IMR-90 (cell line): ENCODE results near the gene SLC19A1. TPM values are rescaled to one million over a fixed set of nuclear protein-coding genes. Genes with fewer than 3 reads are reported as not detected.

ENCODE experiments used
- ATAC-seq: fragments of 200-7000 bp; cut with Tn5 transposase; 2 replicates; pipeline ENCODE4 v1.9.1; 2020; ENCODE audit warnings: low read depth, mild to moderate bottlenecking, moderate library complexity
- BruUV-seq: library from RNA; stranded (reverse); fragments of 400-500 nt; replicated peaks from 2 replicates; lab custom pipeline; 2021; lab: Mats Ljungman, UMichigan
- CTCF ChIA-PET: fragments of 300-600 bp; formaldehyde crosslinking; extraction: SDS; loops from one replicate; lab custom pipeline; 2021; ENCODE audit warnings: antibody characterized with exemption; lab: Yijun Ruan, JAX
- POLR2A ChIA-PET: fragments of 300-600 bp; sonication (Branson Sonifier 250); formaldehyde crosslinking; loops from one replicate; lab custom pipeline; 2022; ENCODE audit warnings: antibody characterized with exemption; ENCODE audit not compliant: unreplicated experiment; lab: Charles Lee
- DNase-seq: peaks from one replicate; pipeline ENCODE4 v3.0.0; 2013
- H2AFZ ChIP-seq: replicated peaks from 2 replicates; pipeline ENCODE3; 2013; ENCODE audit warnings: low read length, mild to moderate bottlenecking; ENCODE audit not compliant: poor library complexity
- H2AK5ac ChIP-seq: 2 replicates; pipeline ENCODE4 v1.6.1; 2013; ENCODE audit warnings: low read depth, low read length, inconsistent platforms
- H2AK9ac ChIP-seq: replicated peaks from 2 replicates; pipeline ENCODE3; 2013; ENCODE audit warnings: mild to moderate bottlenecking, low read depth, low read length, moderate library complexity; ENCODE audit not compliant: poor library complexity
- H2BK120ac ChIP-seq: 2 replicates; pipeline ENCODE4 v1.6.1; 2013; ENCODE audit warnings: low read depth, low read length, inconsistent platforms
- H2BK15ac ChIP-seq: 3 replicates; pipeline ENCODE4 v1.6.1; 2013; ENCODE audit warnings: low read depth, low read length, inconsistent platforms
- H2BK20ac ChIP-seq: 2 replicates; pipeline ENCODE4 v1.6.1; 2013; ENCODE audit warnings: low read depth, mild to moderate bottlenecking, inconsistent platforms, low read length, moderate library complexity
- H2BK5ac ChIP-seq: 2 replicates; pipeline ENCODE4 v1.6.1; 2013; ENCODE audit warnings: mild to moderate bottlenecking, low read depth, low read length, inconsistent platforms; ENCODE audit not compliant: poor library complexity, severe bottlenecking
- H3K14ac ChIP-seq: replicated peaks from 2 replicates; pipeline ENCODE4 v1.6.1; 2013; ENCODE audit warnings: low read depth, low read length, inconsistent platforms
- H3K18ac ChIP-seq: 2 replicates; pipeline ENCODE4 v1.6.1; 2013; ENCODE audit warnings: low read depth, low read length, control low read depth
- H3K23ac ChIP-seq: 2 replicates; pipeline ENCODE4 v1.6.1; 2013; ENCODE audit warnings: low read depth, low read length, inconsistent platforms
- H3K27ac ChIP-seq: 2 replicates; pipeline ENCODE4 v1.5.1; 2013; ENCODE audit warnings: mild to moderate bottlenecking, control low read depth, low read length; ENCODE audit not compliant: insufficient read depth
- H3K27me3 ChIP-seq: 2 replicates; pipeline ENCODE4 v1.6.1; 2013; ENCODE audit warnings: low read length; ENCODE audit not compliant: control insufficient read depth, insufficient read depth
- H3K36me3 ChIP-seq: 2 replicates; pipeline ENCODE4 v1.6.1; 2013; ENCODE audit warnings: low read length, mixed read lengths; ENCODE audit not compliant: control insufficient read depth, insufficient read depth
- H3K4ac ChIP-seq: 2 replicates; pipeline ENCODE4 v1.6.1; 2013; ENCODE audit warnings: low read depth, low read length, inconsistent platforms
- H3K4me1 ChIP-seq: 2 replicates; pipeline ENCODE4 v1.6.1; 2013; ENCODE audit warnings: low read length, mixed read lengths; ENCODE audit not compliant: control insufficient read depth, insufficient read depth
- H3K4me2 ChIP-seq: 2 replicates; pipeline ENCODE4 v1.6.1; 2013; ENCODE audit warnings: low read depth, mild to moderate bottlenecking, control low read depth, low read length, moderate library complexity
- H3K4me3 ChIP-seq: 2 replicates; pipeline ENCODE4 v1.5.1; 2013; ENCODE audit warnings: low read depth, mild to moderate bottlenecking, control low read depth, low read length, moderate library complexity; ENCODE audit not compliant: insufficient read depth
- H3K56ac ChIP-seq: 2 replicates; pipeline ENCODE4 v1.6.1; 2013; ENCODE audit warnings: low read length, inconsistent platforms; ENCODE audit not compliant: insufficient read depth; ENCODE audit errors: extremely low read depth
- H3K79me1 ChIP-seq, 2 experiments: 2 replicates each; pipeline ENCODE4 v1.6.1; 2013; ENCODE audit warnings: low read length in 2 of 2, inconsistent platforms in 1 of 2, low read depth in 1 of 2
- H3K9ac ChIP-seq: 2 replicates; pipeline ENCODE4 v1.6.1; 2013; ENCODE audit warnings: low read depth, low read length, control low read depth
- H3K9me1 ChIP-seq: 2 replicates; pipeline ENCODE4 v1.6.1; 2013; ENCODE audit warnings: low read length, inconsistent platforms; ENCODE audit not compliant: insufficient read depth
- H3K9me3 ChIP-seq: 2 replicates; pipeline ENCODE4 v1.6.1; 2013; ENCODE audit warnings: low read length; ENCODE audit not compliant: control insufficient read depth, insufficient read depth
- H4K20me1 ChIP-seq: 2 replicates; pipeline ENCODE4 v1.6.1; 2013; ENCODE audit warnings: low read length, inconsistent platforms; ENCODE audit not compliant: insufficient read depth
- H4K5ac ChIP-seq: 2 replicates; pipeline ENCODE4 v1.6.1; 2013; ENCODE audit warnings: mild to moderate bottlenecking, low read depth, low read length, control low read depth
- H4K8ac ChIP-seq, 2 experiments: 2 replicates each; pipeline ENCODE4 v1.6.1; 2013; ENCODE audit warnings: low read depth in 2 of 2, low read length in 2 of 2, control low read depth in 1 of 2, inconsistent platforms in 1 of 2
- H4K91ac ChIP-seq: 2 replicates; pipeline ENCODE4 v1.6.1; 2013; ENCODE audit warnings: low read depth, low read length, inconsistent platforms; ENCODE audit not compliant: insufficient read depth
- MAZ ChIP-seq: IDR thresholded peaks from 2 replicates; pipeline ENCODE4 v1.6.1; 2012; ENCODE audit warnings: low read depth, mild to moderate bottlenecking, low read length, improper control_type of control experiment, moderate library complexity, borderline replicate concordance
- NFE2L2 ChIP-seq: fragments of 150-350 bp; IDR thresholded peaks from 2 replicates; pipeline ENCODE4 v1.6.1; 2016; ENCODE audit warnings: low read depth, mild to moderate bottlenecking, low read length
- RFX5 ChIP-seq: IDR thresholded peaks from 2 replicates; pipeline ENCODE4 v1.8.0; 2012; ENCODE audit warnings: low read depth, mild to moderate bottlenecking, low read length, moderate library complexity
- WGBS, 2 experiments: methylation state at CpG; one replicate each; pipeline versions ENCODE4 v1.1.5 to v1.1.7; 2013; ENCODE audit warnings: missing lambda C conversion rate in 2 of 2; ENCODE audit not compliant: insufficient read length in 1 of 2; ENCODE audit errors: extremely low coverage in 2 of 2; 5-methylcytosine and 5-hydroxymethylcytosine counted together
- dilution Hi-C: fragments of 300-500 bp; cut with HindIII; formaldehyde crosslinking; loops from one replicate; pipeline ENCODE4 v1.14.3; 2018; ENCODE audit warnings: low sequenced_read_pairs; ENCODE audit not compliant: unreplicated experiment
- in situ Hi-C: fragments of 300-500 bp; cut with MboI; formaldehyde crosslinking; loops from 3 replicates; pipeline ENCODE4 v1.14.3; 2019; ENCODE audit warnings: low sequenced_read_pairs, inconsistent platforms, mixed read lengths
- intact Hi-C: fragments of 100-400 bp; cut with micrococcal nuclease; formaldehyde crosslinking; loops from 2 replicates; pipeline ENCODE4 v1.10.0; 2022
- polyA plus RNA-seq, 3 experiments: library from polyadenylated mRNA; depleted of rRNA; stranded (reverse); fragments of >200 nt; gene quantifications; 2 replicates each; pipeline ENCODE4 v1.2.3, GENCODE V29; 2012; ENCODE audit warnings: low replicate concordance in 1 of 3
- total RNA-seq: library from RNA; depleted of rRNA; stranded (reverse); fragments of >200 nt; gene quantifications from 2 replicates; pipeline ENCODE4 v1.2.3, GENCODE V29; 2012
- TF ChIP-seq, protein P1 (sequence below): fragments of 150-350 bp; IDR thresholded peaks from 2 replicates; pipeline ENCODE4 v1.6.1; 2016; ENCODE audit warnings: low read depth, mild to moderate bottlenecking, low read length, moderate library complexity, borderline replicate concordance

The SLC19A1 gene
- total and polyA plus RNA-seq, 2 of the 4 experiments (the other 2 are of a cell fraction) = 2.2 to 16.2 TPM

DNA sequence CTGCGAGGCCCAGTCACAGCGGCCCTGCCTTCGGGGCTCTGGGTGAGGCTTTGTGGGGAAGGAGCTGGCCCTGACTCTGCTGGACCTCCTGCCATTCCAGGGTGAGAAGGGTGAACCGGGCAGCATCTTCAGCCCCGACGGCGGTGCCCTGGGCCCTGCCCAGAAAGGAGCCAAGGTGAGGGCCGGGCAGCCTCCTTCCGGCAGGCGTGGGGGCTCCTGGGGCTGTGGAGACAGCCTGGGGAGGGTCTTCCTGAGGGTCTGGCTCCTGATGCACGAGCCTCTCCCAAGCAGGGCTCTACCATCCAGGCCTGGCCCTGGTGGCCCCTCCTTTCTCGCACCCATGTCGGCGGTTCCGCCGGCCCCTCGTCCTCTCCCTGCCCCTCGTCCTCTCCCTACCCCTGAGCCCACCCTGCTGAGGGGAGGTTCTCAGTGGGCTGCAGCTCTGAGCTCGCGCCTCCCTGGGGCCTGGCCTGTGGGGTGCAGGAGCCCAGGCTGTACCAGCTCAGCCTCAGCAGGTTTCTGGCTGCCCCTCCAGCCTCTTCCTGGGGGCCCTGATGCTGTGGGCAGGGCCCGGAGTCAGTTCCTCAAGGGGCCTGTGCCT is 48.7 kb downstream of the SLC19A1 start:
- H3K9me3 ChIP-seq = no peaks in the 10 kb centered on the region
- intact Hi-C loops = no loop called here
- H3K4me1 ChIP-seq = no peaks in the 10 kb centered on the region
- H3K18ac ChIP-seq = no peak overlapping the region
- no peak overlapping the region for H3K27ac ChIP-seq
- peaks cover 73% of the 10 kb centered on the region for H3K36me3 ChIP-seq
- no peak overlapping the region for H3K56ac ChIP-seq
- no peak overlapping the region for H3K23ac ChIP-seq
- H2AK5ac ChIP-seq = no peak overlapping the region
- H2BK120ac ChIP-seq = no peak overlapping the region
- H4K5ac ChIP-seq = no peak overlapping the region
- TF ChIP-seq, protein P1, sequence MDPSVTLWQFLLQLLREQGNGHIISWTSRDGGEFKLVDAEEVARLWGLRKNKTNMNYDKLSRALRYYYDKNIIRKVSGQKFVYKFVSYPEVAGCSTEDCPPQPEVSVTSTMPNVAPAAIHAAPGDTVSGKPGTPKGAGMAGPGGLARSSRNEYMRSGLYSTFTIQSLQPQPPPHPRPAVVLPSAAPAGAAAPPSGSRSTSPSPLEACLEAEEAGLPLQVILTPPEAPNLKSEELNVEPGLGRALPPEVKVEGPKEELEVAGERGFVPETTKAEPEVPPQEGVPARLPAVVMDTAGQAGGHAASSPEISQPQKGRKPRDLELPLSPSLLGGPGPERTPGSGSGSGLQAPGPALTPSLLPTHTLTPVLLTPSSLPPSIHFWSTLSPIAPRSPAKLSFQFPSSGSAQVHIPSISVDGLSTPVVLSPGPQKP = no peak
- TF ChIP-seq RFX5 (no peak), NFE2L2 (no peak), MAZ (no peak)
- no peak overlapping the region for H3K4me2 ChIP-seq
- DNase-seq = no peak
- no peaks in the 10 kb centered on the region for H3K79me1 ChIP-seq
- H3K4ac ChIP-seq = no peak overlapping the region
- WGBS, 2 experiments = 87% methylated on average over 5 of the region's 21 CpGs; no CpG with 5 or more reads in 1 of the 2 experiments
- in situ Hi-C loops = no loop called here
- no peak overlapping the region for H3K4me3 ChIP-seq
- H2BK5ac ChIP-seq = no peak overlapping the region
- ATAC-seq = no peak
- H4K20me1 ChIP-seq = no peaks in the 10 kb centered on the region; the same call in 1 of the 2 replicates
- no peaks in the 10 kb centered on the region for H3K27me3 ChIP-seq
- no peak overlapping the region for H2AFZ ChIP-seq
- no peak overlapping the region for H2BK15ac ChIP-seq
- H3K14ac ChIP-seq = no peak overlapping the region
- POLR2A ChIA-PET = no interaction called here
- H2AK9ac ChIP-seq = no peak overlapping the region
- H4K8ac ChIP-seq = no peak overlapping the region
- peaks cover 6% of the 10 kb centered on the region for H3K9me1 ChIP-seq
- dilution Hi-C loops = no loop called here
- no TSS peak for BruUV-seq
- CTCF ChIA-PET = no interaction called here
- no peak overlapping the region for H2BK20ac ChIP-seq
- no peak overlapping the region for H3K9ac ChIP-seq
- H4K91ac ChIP-seq = no peak overlapping the region
